ENCODE data around the gene ATP9B.
"Not testable (repeated sequence)": the region's sequence is repeated elsewhere in the genome, so short reads cannot be mapped to it uniquely, and the experiment has no call there.

The ATP9B gene

GRCh38 chr18:79250301-79250981 is 181.2 kb downstream of the ATP9B start:
- DNase-seq, result no peak

- DNase-seq, result no peak
Measured at GRCh38 chr18:79251021-79251420, 181.8 kb downstream of the ATP9B start.

DNA sequence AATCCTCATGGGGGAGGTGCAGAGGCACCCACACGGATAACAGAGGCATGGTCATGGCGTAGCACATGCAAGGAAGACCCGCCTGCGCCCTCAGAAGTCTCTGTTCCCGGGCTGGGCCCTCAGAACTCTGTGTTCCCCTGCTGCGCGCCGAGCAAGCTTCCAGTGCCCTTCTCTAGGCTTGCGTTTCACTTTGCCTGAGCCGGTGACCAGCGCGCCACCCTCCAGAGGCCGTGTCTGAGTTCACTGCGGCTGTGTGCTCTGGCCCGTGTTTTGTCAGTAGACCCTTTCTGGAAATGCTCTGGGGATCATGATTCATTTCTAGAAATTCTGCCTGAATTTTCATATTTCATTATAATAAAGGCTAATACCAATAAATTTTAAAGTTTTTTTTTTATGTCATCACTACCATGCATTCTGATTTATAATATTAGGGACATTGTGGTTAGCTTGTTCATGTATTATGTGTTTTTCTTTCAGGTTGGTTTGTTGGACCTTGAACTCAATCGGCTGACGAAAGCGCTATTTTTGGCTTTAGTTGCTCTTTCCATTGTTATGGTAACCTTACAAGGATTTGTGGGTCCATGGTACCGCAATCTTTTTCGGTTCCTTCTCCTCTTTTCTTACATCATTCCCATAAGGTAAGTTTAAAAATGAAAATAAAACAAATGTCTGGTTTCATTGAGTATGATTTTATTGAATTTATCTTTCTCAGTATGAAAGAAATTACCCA is 183.9 kb downstream of the ATP9B start:
- DNase-seq, result no peak

DNA sequence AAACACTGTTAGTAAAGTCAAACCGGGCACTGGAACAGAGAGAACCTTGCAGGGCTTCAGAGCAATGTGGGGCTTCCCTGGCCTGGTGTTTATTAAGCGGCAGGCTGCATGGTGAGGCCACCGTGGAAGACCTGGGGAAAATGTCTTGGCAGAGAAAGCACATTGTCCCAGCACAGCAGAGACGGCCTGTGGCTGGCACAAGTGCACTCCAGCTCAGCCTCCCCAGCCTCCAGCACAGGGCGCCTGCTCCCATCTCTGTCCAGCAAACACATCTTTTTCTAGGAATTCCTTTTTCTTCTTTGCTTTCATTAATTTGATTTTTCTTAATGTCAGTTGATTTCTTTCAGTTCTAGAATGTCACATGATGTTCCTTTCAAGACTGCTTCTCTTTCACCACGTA is 188.3 kb downstream of the ATP9B start:
- DNase-seq, result no peak

DNA sequence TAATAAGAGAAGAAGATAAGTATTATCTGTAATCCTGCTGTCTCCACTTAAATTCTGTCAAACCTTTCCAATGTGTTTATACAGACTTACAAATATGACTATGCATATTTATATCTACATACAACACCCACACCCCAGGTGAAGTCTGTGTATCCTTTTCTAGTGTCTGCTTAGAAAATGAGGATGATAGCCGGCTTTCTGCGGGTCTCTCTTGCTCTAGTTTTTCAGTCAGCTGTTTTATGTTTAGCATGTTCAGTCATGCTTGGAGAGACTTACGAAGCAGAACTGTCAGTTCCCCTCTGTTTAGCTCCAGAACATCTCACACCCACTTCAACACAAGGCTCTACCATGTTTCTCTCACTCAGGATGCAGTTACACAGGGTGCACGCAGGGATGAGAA is 189.3 kb downstream of the ATP9B start:
- no peak for DNase-seq

DNA sequence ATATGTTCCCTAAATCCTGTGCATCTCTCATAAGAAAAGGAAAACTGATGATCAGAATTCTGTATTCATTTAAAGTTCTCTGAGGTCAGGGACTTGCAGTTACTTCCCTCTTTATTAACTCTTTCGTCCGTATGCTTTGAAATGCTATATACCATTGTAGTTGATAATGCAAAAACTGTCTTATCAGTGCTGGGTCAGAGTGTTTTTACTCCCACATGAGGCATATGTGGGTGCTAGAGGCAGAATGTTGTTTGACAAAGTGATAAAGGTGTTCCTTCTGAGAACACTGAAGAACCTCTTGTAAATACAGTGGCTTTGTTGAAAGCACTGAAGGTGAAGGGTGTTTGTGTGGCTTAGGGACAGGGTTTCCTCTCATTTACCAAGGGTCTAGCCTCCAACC is 190.0 kb downstream of the ATP9B start:
- no peak for DNase-seq

- DNase-seq, result no peak
Measured at GRCh38 chr18:79260023-79260422, 190.8 kb downstream of the ATP9B start.

GRCh38 chr18:79260510-79260909 is 191.3 kb downstream of the ATP9B start:
- DNase-seq, result no peak

GRCh38 chr18:79265068-79265467 is 195.9 kb downstream of the ATP9B start:
- DNase-seq, result not testable (repeated sequence)

- DNase-seq, result not testable (repeated sequence)
Measured at GRCh38 chr18:79271812-79272211, 202.6 kb downstream of the ATP9B start.

DNA sequence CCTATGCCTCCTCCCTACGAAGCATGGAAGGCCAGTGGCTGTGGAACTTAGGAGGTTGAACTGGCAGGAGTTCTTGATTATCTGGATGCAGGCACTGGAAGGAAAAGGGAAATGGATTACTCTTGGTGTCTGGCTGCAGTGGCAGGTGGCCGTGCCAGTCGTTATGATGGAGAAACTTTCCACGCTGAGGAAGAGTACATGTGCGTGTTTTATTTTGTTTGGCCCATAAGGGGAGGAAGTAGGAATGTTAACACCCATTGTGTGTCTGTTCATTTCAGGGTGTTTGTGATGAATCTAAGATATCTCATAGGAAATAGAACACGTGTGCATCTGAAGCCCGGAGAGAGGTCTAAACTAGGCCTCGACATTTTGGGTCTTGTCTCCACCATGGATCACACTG is 203.7 kb downstream of the ATP9B start:
- DNase-seq, result no peak

DNA sequence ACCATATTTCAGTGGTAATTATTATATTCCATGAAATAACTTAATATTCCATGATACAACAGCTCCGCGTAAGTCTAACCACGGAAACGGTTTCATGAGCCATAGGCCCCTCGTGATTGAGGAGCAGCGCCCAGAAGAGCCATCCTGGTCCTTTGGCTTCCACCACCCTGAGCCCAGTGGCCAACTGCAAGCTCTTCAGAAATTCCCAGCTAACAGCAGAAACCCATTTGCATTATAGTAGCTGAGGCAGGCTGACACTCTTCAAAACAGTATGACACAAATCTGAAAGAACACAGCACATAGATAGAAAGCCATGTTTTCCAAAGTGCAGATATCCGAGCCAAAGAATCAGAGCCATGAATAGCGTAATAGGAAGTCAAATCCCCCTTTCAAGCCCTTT is 205.6 kb downstream of the ATP9B start:
- DNase-seq, result no peak

GRCh38 chr18:79275461-79275860 is 206.3 kb downstream of the ATP9B start:
- no peak for DNase-seq

- no peak for DNase-seq
Measured at GRCh38 chr18:79275992-79276391, 206.8 kb downstream of the ATP9B start.

- DNase-seq, result no peak
Measured at GRCh38 chr18:79278896-79279295, 209.7 kb downstream of the ATP9B start.

DNA sequence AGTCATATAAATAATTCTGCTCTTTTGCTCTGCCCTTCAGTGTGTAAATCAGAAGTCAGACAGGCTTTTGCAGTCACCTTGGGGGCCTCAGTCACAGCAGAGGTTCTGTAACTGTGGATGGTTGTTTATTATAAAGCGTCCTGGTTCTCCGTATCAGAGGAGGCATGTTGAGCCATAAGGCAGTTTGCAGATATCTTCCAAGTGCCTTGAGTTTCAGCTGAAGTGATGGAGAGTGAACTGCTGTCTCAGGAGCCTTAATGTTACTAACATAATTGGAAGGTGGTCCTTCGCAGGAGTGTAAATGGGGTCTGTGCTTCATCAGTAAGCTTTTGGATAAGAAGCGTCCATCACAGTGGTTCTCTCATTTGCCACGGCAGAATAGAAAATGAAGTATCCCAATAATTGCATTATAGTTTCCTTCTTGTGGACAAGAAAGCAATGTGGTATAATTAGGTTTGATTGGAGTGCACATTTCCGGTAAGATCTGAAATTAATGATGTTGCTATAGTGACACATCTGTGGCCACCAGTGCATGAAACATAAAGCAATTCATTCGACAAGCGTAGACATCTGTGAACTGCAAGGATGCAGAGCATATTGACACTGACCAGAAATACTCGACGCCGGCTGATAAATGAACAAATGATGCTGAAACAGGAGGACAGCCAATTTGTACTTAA is 214.1 kb downstream of the ATP9B start:
- no peak for DNase-seq

- DNase-seq, result no peak
Measured at GRCh38 chr18:79283929-79284328, 214.7 kb downstream of the ATP9B start.

DNA sequence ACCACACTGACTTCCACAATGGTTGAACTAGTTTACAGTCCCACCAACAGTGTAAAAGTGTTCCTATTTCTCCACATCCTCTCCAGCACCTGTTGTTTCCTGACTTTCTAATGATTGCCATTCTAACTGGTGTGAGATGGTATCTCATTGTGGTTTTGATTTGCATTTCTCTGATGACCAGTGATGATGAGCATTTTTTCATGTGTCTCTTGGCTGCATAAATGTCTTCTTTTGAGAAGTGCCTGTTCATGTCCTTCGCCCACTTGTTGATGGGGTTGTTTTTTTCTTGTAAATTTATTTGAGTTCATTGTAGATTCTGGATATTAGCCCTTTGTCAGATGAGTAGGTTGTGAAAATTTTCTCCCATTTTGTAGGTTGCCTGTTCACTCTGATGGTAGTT is 216.0 kb downstream of the ATP9B start:
- not testable (repeated sequence) for DNase-seq

DNA sequence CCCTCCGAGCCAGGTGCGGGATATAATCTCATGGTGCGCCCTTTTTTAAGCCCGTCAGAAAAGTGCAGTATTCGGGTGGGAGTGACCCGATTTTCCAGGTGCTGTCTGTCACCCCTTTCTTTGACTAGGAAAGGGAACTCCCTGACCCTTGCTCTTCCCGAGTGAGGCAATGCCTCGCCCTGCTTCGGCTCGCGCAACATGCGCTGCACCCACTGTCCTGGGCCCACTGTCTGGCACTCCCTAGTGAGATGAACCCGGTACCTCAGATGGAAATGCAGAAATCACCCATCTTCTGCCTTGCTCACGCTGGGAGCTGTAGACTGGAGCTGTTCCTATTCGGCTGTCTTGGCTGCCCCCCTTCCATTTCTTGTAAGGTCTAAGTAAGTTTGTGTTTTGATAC is 221.2 kb downstream of the ATP9B start:
- not testable (repeated sequence) for DNase-seq

- no peak for DNase-seq
Measured at GRCh38 chr18:79290876-79291275, 221.7 kb downstream of the ATP9B start.

GRCh38 chr18:79294235-79294634 is 225.0 kb downstream of the ATP9B start:
- DNase-seq, result no peak

DNA sequence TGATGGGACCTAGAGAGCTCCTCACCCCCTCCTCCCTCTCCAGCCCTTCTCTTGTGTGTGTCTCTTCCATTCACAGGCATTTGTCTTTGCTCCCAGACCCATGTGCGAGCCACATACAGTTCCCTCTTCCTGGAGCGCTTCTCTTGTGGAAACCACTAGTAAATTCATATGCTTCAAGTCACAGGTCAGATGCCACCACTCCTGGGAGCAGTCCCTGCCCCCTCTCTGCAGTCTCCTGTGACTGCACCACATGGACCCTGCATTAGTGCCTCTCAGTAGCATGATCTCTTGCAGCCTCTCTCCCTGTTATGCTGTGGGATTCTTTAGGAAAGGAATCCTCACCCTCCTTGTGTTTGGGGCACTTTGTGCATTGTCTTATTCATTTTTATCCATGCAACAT is 230.1 kb downstream of the ATP9B start:
- DNase-seq, result no peak

DNA sequence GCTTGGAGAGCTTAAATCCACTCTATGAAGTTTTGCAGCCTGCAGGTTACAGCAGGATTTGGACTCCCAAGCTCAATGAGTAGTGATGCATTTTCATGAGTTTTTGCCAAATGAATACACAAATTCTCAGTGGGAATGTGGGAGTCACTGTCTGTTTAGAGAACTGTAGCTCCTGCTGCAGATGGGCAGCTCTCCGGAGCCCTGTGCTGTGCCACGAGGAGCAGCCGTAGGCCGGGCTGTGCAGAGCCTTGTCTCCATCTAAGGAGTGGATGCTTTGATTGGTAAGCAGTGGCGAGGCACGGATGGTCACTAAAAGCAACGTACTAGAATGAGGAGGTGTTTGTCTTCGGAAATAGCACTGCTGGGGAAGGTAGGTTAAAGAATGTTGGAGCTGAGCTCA is 230.5 kb downstream of the ATP9B start:
- no peak for DNase-seq

- DNase-seq, result no peak
Measured at GRCh38 chr18:79300413-79300812, 231.2 kb downstream of the ATP9B start.
